ENCODE data around the gene KMT2B.
A peak's percentile ranks its signal among the peaks of the same experiment; 100 is the strongest.
"Not testable (repeated sequence)": the region's sequence is repeated elsewhere in the genome, so short reads cannot be mapped to it uniquely, and the experiment has no call there.

KMT2B gene

GRCh38 chr19:35710784-35711723 is 6.7 kb upstream of the KMT2B start:
- DNase-seq, result peak; percentile 81
- ATAC-seq, result peak; percentile 65

GRCh38 chr19:35712567-35713505 is 5.0 kb upstream of the KMT2B start:
- peak; percentile 24 for ATAC-seq
- peak; percentile 88 for DNase-seq

GRCh38 chr19:35713506-35713850 is 4.3 kb upstream of the KMT2B start:
- ATAC-seq, result no peak
- no peak for DNase-seq

- ATAC-seq, result no peak
Observed at GRCh38 chr19:35713904-35714495, 3.8 kb upstream of the KMT2B start.

GRCh38 chr19:35714601-35715354 is 3.0 kb upstream of the KMT2B start:
- DNase-seq, result peak; percentile 52
- no peak for ATAC-seq

More at GRCh38 chr19:35713904-35714495, 3.8 kb upstream of the KMT2B start:
- DNase-seq, result no peak

- DNase-seq, result no peak
- no peak for ATAC-seq
Observed at GRCh38 chr19:35715355-35715809, 2.4 kb upstream of the KMT2B start.

GRCh38 chr19:35715981-35716800 is 1.6 kb upstream of the KMT2B start:
- ATAC-seq (no peak), DNase-seq (no peak)

GRCh38 chr19:35716801-35717664 is 770 bp upstream of the KMT2B start:
- ATAC-seq, result peak; percentile 70
- DNase-seq, result peak; percentile 88

GRCh38 chr19:35718345-35719041 is 690 bp downstream of the KMT2B start:
- ATAC-seq (peak; percentile 5), DNase-seq (peak; percentile 76)

- no peak for DNase-seq
Observed at GRCh38 chr19:35719402-35720162, 1.8 kb downstream of the KMT2B start.

GRCh38 chr19:35720163-35720524 is 2.3 kb downstream of the KMT2B start:
- ATAC-seq (no peak), DNase-seq (no peak)

More at GRCh38 chr19:35719402-35720162, 1.8 kb downstream of the KMT2B start:
- no peak for ATAC-seq

- ATAC-seq (no peak), DNase-seq (no peak)
Observed at GRCh38 chr19:35720648-35721047, 2.8 kb downstream of the KMT2B start.

GRCh38 chr19:35721374-35721773 is 3.6 kb downstream of the KMT2B start:
- ATAC-seq (no peak), DNase-seq (no peak)

- no peak for DNase-seq
- ATAC-seq, result no peak
Observed at GRCh38 chr19:35722461-35722860, 4.7 kb downstream of the KMT2B start.

- no peak for ATAC-seq
- DNase-seq, result no peak
Observed at GRCh38 chr19:35722897-35723296, 5.1 kb downstream of the KMT2B start.

- DNase-seq (no peak), ATAC-seq (no peak)
Observed at GRCh38 chr19:35723671-35724070, 5.9 kb downstream of the KMT2B start.

GRCh38 chr19:35724132-35724531 is 6.3 kb downstream of the KMT2B start:
- ATAC-seq, DNase-seq: not testable (repeated sequence)

GRCh38 chr19:35724560-35724959 is 6.8 kb downstream of the KMT2B start:
- ATAC-seq, result no peak

More at GRCh38 chr19:35724560-35724959, 6.8 kb downstream of the KMT2B start:
- DNase-seq, result no peak
